Keratinocyte (primary cell): ENCODE measurements around the gene MYORG. TPM values are rescaled to one million over a fixed set of nuclear protein-coding genes. Genes with fewer than 3 reads are reported as not detected.

Experiments used
- DNase-seq: peaks from one replicate; pipeline ENCODE4 v3.0.0-alpha.2; 2011; ENCODE audit warnings: low read depth, missing footprints, low spot score
- FAIRE-seq: peaks from 2 replicates; lab custom pipeline; 2011; peaks lifted over from hg19 to GRCh38; lab: Jason Lieb, UNC
- H2AFZ ChIP-seq: 2 replicates; pipeline ENCODE4 v1.6.0; 2012; ENCODE audit warnings: low read length, control low read depth, inconsistent platforms; ENCODE audit not compliant: control insufficient read depth
- H3K27ac ChIP-seq: 2 replicates; pipeline ENCODE4 v1.5.1; 2011; ENCODE audit warnings: low read length; ENCODE audit not compliant: control insufficient read depth, insufficient read depth
- H3K27me3 ChIP-seq: 3 replicates; pipeline ENCODE4 v1.6.0; 2011; ENCODE audit warnings: low read length; ENCODE audit not compliant: control insufficient read depth, insufficient read depth; ENCODE audit errors: extremely low read depth
- H3K36me3 ChIP-seq, 2 experiments: 2 replicates in 1 of 2; 3 replicates in 1 of 2; pipeline ENCODE4 v1.5.1; 2011; ENCODE audit warnings: low read length in 2 of 2, mild to moderate bottlenecking in 1 of 2; ENCODE audit not compliant: control insufficient read depth in 2 of 2, insufficient read depth in 2 of 2; ENCODE audit errors: extremely low read depth in 1 of 2
- H3K4me1 ChIP-seq: 3 replicates; pipeline ENCODE4 v1.5.1; 2011; ENCODE audit warnings: low read length; ENCODE audit not compliant: control insufficient read depth, insufficient read depth; ENCODE audit errors: extremely low read depth
- H3K4me2 ChIP-seq: 3 replicates; pipeline ENCODE4 v1.6.0; 2011; ENCODE audit warnings: low read depth, low read length; ENCODE audit not compliant: control insufficient read depth, insufficient read depth; ENCODE audit errors: extremely low read depth
- H3K4me3 ChIP-seq, 3 experiments: fragments of 200-600 bp in 1 of 3; sonication (generic) in 1 of 3; 2 replicates in 2 of 3; 3 replicates in 1 of 3; pipeline ENCODE4 v1.5.1; 2011 to 2016; ENCODE audit warnings: low read length in 3 of 3, mild to moderate bottlenecking in 3 of 3, control low read depth in 2 of 3, inconsistent platforms in 1 of 3, low read depth in 1 of 3, mixed read lengths in 1 of 3, mixed run types in 1 of 3, moderate library complexity in 1 of 3; ENCODE audit not compliant: control insufficient read depth in 2 of 3, insufficient read depth in 2 of 3; ENCODE audit errors: extremely low read depth in 1 of 3
- H3K79me2 ChIP-seq: 2 replicates; pipeline ENCODE4 v1.6.0; 2012; ENCODE audit warnings: low read length; ENCODE audit not compliant: control insufficient read depth, insufficient read depth
- H3K9ac ChIP-seq: 3 replicates; pipeline ENCODE4 v1.6.0; 2011; ENCODE audit warnings: low read length; ENCODE audit not compliant: control insufficient read depth, insufficient read depth; ENCODE audit errors: extremely low read depth
- H3K9me1 ChIP-seq: 3 replicates; pipeline ENCODE4 v1.6.0; 2011; ENCODE audit warnings: low read length; ENCODE audit not compliant: control insufficient read depth, insufficient read depth; ENCODE audit errors: extremely low read depth
- H3K9me3 ChIP-seq: 2 replicates; pipeline ENCODE4 v1.5.1; 2012; ENCODE audit warnings: low read depth, low read length; ENCODE audit not compliant: control insufficient read depth
- H4K20me1 ChIP-seq: 3 replicates; pipeline ENCODE4 v1.6.0; 2011; ENCODE audit warnings: low read length; ENCODE audit not compliant: control insufficient read depth, insufficient read depth; ENCODE audit errors: extremely low read depth
- EZH2 ChIP-seq: IDR thresholded peaks from one replicate; pipeline ENCODE4 v1.6.1; 2012; ENCODE audit warnings: inconsistent platforms, mild to moderate bottlenecking, low read length, moderate library complexity
- dilution Hi-C: fragments of 300-500 bp; cut with MboI; formaldehyde crosslinking; loops from one replicate; pipeline ENCODE4 v1.7.0; 2020; ENCODE audit warnings: low sequenced_read_pairs; ENCODE audit not compliant: extremely low pct_ligation_motif_present
- polyA plus RNA-seq, 5 experiments: library from polyadenylated mRNA; depleted of rRNA in 3 of 5; stranded (reverse) in 3 of 5; stranded (forward) in 1 of 5; unstranded in 1 of 5; fragments of >200 nt; gene quantifications; 1 replicate in 1 of 5; 2 replicates in 3 of 5; 3 replicates in 1 of 5; pipeline versions ENCODE4 v1.2.1 to v1.2.3, GENCODE V29; 2011 to 2012; ENCODE audit warnings: missing spikeins in 2 of 5, low read depth in 1 of 5, low replicate concordance in 1 of 5
- TF ChIP-seq, protein P1 (sequence below), 3 experiments: IDR thresholded peaks in 1 of 3; conservative IDR thresholded peaks in 1 of 3; optimal IDR thresholded peaks in 1 of 3; 2 replicates in 2 of 3; 3 replicates in 1 of 3; pipeline versions ENCODE3 to v1.5.1; 2011; ENCODE audit warnings: low read length in 3 of 3, mild to moderate bottlenecking in 3 of 3, moderate library complexity in 2 of 3, control low read depth in 1 of 3, inconsistent platforms in 1 of 3; ENCODE audit not compliant: insufficient read depth in 2 of 3; ENCODE audit errors: extremely low read depth in 1 of 3

MYORG gene
- polyA plus RNA-seq, 1 donor (not counting 4 experiments of a cell fraction or from before 2014, with no cell fraction given), result 3.1 TPM

DNA sequence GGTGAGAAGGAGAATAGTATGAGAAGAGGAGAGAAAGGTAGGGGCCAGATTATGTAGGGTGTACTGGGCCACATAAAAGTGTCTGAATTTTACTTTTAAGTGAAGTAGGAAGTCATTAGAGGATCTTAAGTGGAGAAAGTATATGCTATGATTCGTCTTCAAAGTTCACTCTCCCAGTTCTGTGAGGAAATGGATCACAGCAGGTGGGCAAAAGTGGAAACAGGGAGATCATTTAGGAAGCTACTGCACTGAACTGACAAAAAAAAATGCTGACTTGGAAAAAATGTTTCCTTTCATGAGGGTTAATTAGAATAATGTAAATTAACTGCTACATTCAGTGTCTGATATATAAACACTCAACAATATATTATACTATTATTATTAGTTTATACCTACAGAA is 50.0 kb downstream of the MYORG start:
- H3K4me2 ChIP-seq, result no peak overlapping the region
- peaks cover 15% of the 10 kb centered on the region for H3K79me2 ChIP-seq
- H3K4me3 ChIP-seq, result no peak overlapping the region
- no peak overlapping the region for H3K9ac ChIP-seq
- dilution Hi-C loops, result no loop called here
- no peak overlapping the region for H2AFZ ChIP-seq
- no peaks in the 10 kb centered on the region for H3K36me3 ChIP-seq
- no peak overlapping the region for H3K27ac ChIP-seq
- H3K27me3 ChIP-seq, result no peaks in the 10 kb centered on the region
- no peaks in the 10 kb centered on the region for H3K9me1 ChIP-seq
- H3K9me3 ChIP-seq, result no peaks in the 10 kb centered on the region
- peaks cover 15% of the 10 kb centered on the region for H3K4me1 ChIP-seq
- no peak for TF ChIP-seq EZH2
- TF ChIP-seq, protein P1, sequence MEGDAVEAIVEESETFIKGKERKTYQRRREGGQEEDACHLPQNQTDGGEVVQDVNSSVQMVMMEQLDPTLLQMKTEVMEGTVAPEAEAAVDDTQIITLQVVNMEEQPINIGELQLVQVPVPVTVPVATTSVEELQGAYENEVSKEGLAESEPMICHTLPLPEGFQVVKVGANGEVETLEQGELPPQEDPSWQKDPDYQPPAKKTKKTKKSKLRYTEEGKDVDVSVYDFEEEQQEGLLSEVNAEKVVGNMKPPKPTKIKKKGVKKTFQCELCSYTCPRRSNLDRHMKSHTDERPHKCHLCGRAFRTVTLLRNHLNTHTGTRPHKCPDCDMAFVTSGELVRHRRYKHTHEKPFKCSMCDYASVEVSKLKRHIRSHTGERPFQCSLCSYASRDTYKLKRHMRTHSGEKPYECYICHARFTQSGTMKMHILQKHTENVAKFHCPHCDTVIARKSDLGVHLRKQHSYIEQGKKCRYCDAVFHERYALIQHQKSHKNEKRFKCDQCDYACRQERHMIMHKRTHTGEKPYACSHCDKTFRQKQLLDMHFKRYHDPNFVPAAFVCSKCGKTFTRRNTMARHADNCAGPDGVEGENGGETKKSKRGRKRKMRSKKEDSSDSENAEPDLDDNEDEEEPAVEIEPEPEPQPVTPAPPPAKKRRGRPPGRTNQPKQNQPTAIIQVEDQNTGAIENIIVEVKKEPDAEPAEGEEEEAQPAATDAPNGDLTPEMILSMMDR (optimal IDR thresholded peaks at IDR 0.05 in 1 of 3, IDR thresholded peaks at IDR 0.05 in 1 of 3, conservative IDR thresholded peaks at IDR 0.05 in 1 of 3; ENCODE audit: extremely low read depth in 1 of 3, insufficient read depth in 2 of 3, low read length in 3 of 3), result no peak
- no peaks in the 10 kb centered on the region for H4K20me1 ChIP-seq
- no peak for DNase-seq
- FAIRE-seq, result no peak

- Histone ChIP-seq H3K9me3 (no peaks in the 10 kb centered on the region), H3K4me2 (no peak overlapping the region), H4K20me1 (no peaks in the 10 kb centered on the region), H3K4me3 (no peak overlapping the region), H2AFZ (no peak overlapping the region), H3K27ac (no peak overlapping the region), H3K4me1 (peaks cover 9% of the 10 kb centered on the region), H3K27me3 (no peaks in the 10 kb centered on the region), H3K79me2 (peaks cover 10% of the 10 kb centered on the region), H3K36me3 (no peaks in the 10 kb centered on the region), H3K9me1 (no peaks in the 10 kb centered on the region), H3K9ac (no peak overlapping the region)
- dilution Hi-C loops, result no loop called here
- FAIRE-seq (no peak), DNase-seq (no peak)
- TF ChIP-seq EZH2, result no peak
- TF ChIP-seq, protein P1 (optimal IDR thresholded peaks at IDR 0.05 in 1 of 3, IDR thresholded peaks at IDR 0.05 in 1 of 3, conservative IDR thresholded peaks at IDR 0.05 in 1 of 3; ENCODE audit: extremely low read depth in 1 of 3, insufficient read depth in 2 of 3, low read length in 3 of 3), result no peak
Observed at GRCh38 chr9:34322899-34323591, 53.7 kb downstream of the MYORG start.
